Measurements from ENCODE around the gene PPAT. TPM values are rescaled to one million over a fixed set of nuclear protein-coding genes. Genes with fewer than 3 reads are reported as not detected.
A peak's percentile ranks its signal among the peaks of the same experiment; 100 is the strongest.

Gene PPAT
- total and polyA plus RNA-seq, 8 donors = 6.4 to 30.0 (median 22.2) TPM

- peaks cover 0 to 28% of the 10 kb centered on the region in 2 donors for H3K36me3 ChIP-seq
These were observed 30.3 kb upstream of the PPAT start for GRCh38 chr4:56465599-56466295.

GRCh38 chr4:56464581-56464980 is 29.2 kb upstream of the PPAT start:
- no peak overlapping the region for H3K27ac ChIP-seq
- H3K36me3 ChIP-seq = peaks cover 0 to 33% of the 10 kb centered on the region in 2 donors
- intact Hi-C loops (cut with DNase I) = no loop called here
- H3K27me3 ChIP-seq = no peaks in the 10 kb centered on the region
- peaks cover 24 to 40% of the 10 kb centered on the region in 2 donors for H3K4me1 ChIP-seq
- H3K4me3 ChIP-seq = no peak overlapping the region
- TF ChIP-seq CTCF (IDR thresholded peaks at IDR 0.05) = no peak
- no peaks in the 10 kb centered on the region for H3K9me3 ChIP-seq
- ATAC-seq (no peak), DNase-seq (no peak)

More at GRCh38 chr4:56465599-56466295, 30.3 kb upstream of the PPAT start:
- H3K4me3 ChIP-seq = peak overlapping the region; percentile 96 to 97
- intact Hi-C loops (cut with DNase I) = no loop called here
- H3K27me3 ChIP-seq = no peaks in the 10 kb centered on the region
- no peak for TF ChIP-seq CTCF (IDR thresholded peaks at IDR 0.05)
- ATAC-seq (no peak), DNase-seq (no peak)
- H3K9me3 ChIP-seq = no peaks in the 10 kb centered on the region
- no peak overlapping the region for H3K27ac ChIP-seq
- H3K4me1 ChIP-seq = peaks cover 24 to 47% of the 10 kb centered on the region in 2 donors

GRCh38 chr4:56463711-56464110 is 28.3 kb upstream of the PPAT start:
- H3K36me3 ChIP-seq = peaks cover 0 to 42% of the 10 kb centered on the region in 2 donors
- no peak for TF ChIP-seq CTCF (IDR thresholded peaks at IDR 0.05)
- ATAC-seq (no peak), DNase-seq (no peak)
- no peaks in the 10 kb centered on the region for H3K27me3 ChIP-seq
- H3K9me3 ChIP-seq = no peaks in the 10 kb centered on the region
- peaks cover 15 to 31% of the 10 kb centered on the region in 2 donors for H3K4me1 ChIP-seq
- intact Hi-C loops (cut with DNase I) = no loop called here
- H3K4me3 ChIP-seq = no peak overlapping the region
- no peak overlapping the region for H3K27ac ChIP-seq

GRCh38 chr4:56462157-56462556 is 26.7 kb upstream of the PPAT start:
- H3K27ac ChIP-seq = no peak overlapping the region
- DNase-seq (no peak), ATAC-seq (no peak)
- intact Hi-C loops (cut with DNase I) = no loop called here
- no peaks in the 10 kb centered on the region for H3K27me3 ChIP-seq
- peaks cover 0 to 47% of the 10 kb centered on the region in 2 donors for H3K36me3 ChIP-seq
- TF ChIP-seq CTCF (IDR thresholded peaks at IDR 0.05) = no peak
- no peak overlapping the region for H3K4me3 ChIP-seq
- H3K9me3 ChIP-seq = no peaks in the 10 kb centered on the region
- H3K4me1 ChIP-seq = peaks cover 10 to 24% of the 10 kb centered on the region in 2 donors

- Histone ChIP-seq H3K27ac (no peak overlapping the region), H3K4me1 (peaks cover 0 to 10% of the 10 kb centered on the region in 2 donors), H3K36me3 (peaks cover 0 to 65% of the 10 kb centered on the region in 2 donors), H3K27me3 (no peaks in the 10 kb centered on the region), H3K9me3 (no peaks in the 10 kb centered on the region), H3K4me3 (no peak overlapping the region)
- intact Hi-C loops (cut with DNase I) = no loop called here
- no peak for TF ChIP-seq CTCF (IDR thresholded peaks at IDR 0.05)
- ATAC-seq = no peak
- DNase-seq = no peak
These were observed 24.7 kb upstream of the PPAT start for GRCh38 chr4:56460085-56460484.
